GM19463 (cell line): Measurements from ENCODE around the gene CRYGD.
"Not testable (repeated sequence)": the region's sequence is repeated elsewhere in the genome, so short reads cannot be mapped to it uniquely, and the experiment has no call there.

Source experiments
- ATAC-seq: cut with Tn5 transposase; IDR thresholded peaks from one replicate; pipeline ENCODE4 v1.9.1; 2021; ENCODE audit warnings: mild to moderate bottlenecking, moderate library complexity; ENCODE audit not compliant: unreplicated experiment

Gene CRYGD

DNA sequence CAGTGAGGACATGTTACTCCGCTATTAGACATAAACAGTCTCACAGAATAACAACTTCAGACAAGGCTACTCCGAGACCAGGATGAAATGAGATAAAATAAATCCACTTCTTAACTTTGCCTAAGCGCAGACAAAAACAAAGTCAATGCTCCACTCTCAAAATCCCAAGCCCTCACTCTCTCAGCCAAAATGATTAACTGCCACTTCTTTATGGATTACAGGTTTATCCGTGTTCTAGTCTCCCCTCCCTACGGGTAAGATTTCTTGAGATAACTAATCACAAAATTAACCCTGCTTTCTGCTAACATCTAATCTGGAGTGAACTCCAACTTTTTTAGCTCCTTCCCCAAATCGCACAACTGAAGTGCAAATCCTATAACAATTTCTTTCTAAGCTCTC is 6.4 kb upstream of the CRYGD start:
- no peak for ATAC-seq

GRCh38 chr2:208129744-208130711 is 5.7 kb upstream of the CRYGD start, which contains the start of gene CRYGC:
TSS of gene CRYGC (minus strand) at chr2:208129828. CDS start at chr2:208129792, 36 bp downstream.
- no peak for ATAC-seq

GRCh38 chr2:208128136-208128535 is 3.8 kb upstream of the CRYGD start:
- no peak for ATAC-seq

DNA sequence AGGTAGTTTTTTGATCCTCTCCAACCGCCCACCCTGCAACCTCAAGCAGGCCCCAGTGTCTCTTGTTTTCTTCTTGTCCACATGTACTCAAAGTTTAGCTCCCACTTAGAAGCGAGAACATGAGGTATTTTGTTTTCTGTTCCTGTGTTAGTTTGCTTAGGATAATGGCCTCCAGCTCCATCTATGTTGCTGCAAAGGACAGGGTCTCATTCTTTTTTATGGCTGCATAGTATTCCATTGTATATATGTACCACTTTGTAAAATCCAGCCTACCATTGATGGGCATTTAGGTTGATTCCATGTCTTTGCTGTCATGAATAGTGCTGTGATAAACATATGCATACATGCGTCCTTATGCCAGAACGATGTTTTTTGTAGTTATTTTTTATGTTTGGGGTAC is 2.8 kb upstream of the CRYGD start:
- no peak for ATAC-seq

GRCh38 chr2:208125251-208125650 is 927 bp upstream of the CRYGD start:
- ATAC-seq: no peak

- ATAC-seq: no peak
These were observed 2.1 kb downstream of the CRYGD start for GRCh38 chr2:208122248-208122647.

- ATAC-seq: no peak
These were observed 5.4 kb downstream of the CRYGD start for GRCh38 chr2:208118918-208119317.

DNA sequence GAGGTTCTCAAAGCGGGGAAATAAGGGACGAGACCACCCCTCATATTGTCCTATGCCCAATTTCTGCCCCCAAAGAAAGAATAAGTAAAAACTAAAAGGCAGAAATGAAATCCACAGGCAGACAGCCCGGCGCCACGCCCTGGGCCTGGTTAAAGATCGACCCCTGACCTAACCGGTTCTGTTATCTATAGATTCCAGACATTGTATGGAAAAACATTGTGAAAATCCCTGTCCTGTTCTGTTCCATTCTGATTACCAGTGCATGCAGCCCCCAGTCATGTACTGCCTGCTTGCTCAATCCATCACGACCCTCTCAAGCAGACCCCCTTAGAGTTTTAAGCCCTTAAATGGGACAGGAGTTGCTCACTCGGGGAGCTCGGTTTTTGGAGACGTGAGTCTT is 6.9 kb downstream of the CRYGD start:
- not testable (repeated sequence) for ATAC-seq

DNA sequence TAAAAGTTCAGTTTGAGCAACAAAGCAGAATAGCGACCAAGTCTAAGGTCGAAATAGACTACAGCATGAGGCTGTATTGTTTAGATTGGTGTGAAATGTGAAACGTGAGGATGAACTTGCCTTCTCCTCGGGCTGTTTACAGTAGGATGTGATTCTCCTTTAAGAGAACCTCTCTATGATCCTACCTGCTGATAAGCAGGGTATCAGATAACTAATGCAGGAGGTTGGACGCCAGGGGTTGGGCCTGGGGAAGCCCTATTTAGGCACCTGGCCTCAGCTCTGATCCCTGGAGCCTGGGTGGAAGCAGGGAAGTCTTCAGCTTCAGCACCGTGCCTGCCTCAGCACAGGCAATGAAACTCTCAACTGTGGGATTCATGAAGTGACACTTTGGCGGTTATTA is 11.4 kb downstream of the CRYGD start:
- no peak for ATAC-seq

DNA sequence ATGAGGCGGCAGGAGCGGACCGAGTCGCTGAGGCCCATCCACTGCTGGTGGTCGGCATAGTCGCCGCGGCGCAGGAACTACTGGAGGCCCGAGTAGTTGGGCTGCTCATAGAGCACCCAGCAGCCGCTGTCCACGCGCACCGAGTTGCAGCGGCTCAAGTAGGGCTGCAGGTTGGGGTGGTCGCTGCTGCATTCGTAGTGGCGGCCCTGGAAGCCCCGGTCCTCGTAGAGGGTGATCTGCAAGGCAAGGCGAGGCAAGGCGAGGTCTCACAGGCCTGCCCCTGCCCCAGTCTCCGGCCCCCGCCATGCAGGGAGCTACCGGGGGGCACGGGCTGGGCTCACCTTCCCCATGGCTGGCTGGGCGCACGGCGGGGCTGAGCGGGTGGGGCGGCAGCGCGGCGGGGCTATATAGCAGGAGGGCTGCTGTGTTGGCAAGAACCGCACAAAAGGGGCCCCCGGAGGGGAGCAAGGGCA is 12.0 kb downstream of the CRYGD start:
- not testable (repeated sequence) for ATAC-seq

GRCh38 chr2:208103616-208104015 is 20.7 kb downstream of the CRYGD start:
- no peak for ATAC-seq

GRCh38 chr2:208101716-208102631 is 22.4 kb downstream of the CRYGD start:
- ATAC-seq: no peak

DNA sequence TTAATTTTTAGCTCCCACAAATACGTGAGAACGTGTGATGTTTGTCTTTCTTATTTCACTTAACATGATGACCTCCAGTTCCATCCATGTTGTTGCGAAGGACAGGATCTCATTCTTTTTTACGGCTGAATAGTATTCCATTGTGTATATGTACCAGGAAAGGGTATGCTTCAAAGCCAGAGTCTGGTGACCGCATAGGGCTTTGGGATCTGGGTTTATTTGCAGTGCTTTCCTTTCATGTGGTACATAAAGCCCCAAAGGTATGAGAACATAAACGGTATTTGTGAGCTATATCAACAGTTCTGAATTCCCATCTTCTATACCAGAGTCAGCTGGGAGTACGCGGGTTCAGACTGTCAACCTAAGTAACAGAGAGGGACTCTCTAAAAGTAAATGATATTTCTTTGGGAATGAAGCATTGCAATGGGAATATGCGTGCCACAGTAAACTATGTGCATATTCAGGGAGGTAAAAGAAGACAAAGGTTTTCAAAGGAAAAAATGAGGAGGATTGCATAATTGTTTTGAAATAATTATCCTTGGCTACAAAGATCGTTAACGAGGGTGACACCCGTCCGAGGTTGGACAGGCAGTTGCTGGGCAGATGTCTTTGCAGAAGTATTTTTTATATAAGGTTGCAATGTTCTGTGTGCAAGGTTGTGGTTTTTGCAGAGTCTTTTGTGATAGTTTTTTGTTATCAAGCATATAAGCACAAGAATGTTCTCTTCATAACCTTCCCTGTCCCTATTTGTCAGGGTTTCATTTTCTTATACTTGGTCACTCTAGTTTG is 24.4 kb downstream of the CRYGD start:
- ATAC-seq: no peak

GRCh38 chr2:208098701-208099100 is 25.6 kb downstream of the CRYGD start:
- not testable (repeated sequence) for ATAC-seq

DNA sequence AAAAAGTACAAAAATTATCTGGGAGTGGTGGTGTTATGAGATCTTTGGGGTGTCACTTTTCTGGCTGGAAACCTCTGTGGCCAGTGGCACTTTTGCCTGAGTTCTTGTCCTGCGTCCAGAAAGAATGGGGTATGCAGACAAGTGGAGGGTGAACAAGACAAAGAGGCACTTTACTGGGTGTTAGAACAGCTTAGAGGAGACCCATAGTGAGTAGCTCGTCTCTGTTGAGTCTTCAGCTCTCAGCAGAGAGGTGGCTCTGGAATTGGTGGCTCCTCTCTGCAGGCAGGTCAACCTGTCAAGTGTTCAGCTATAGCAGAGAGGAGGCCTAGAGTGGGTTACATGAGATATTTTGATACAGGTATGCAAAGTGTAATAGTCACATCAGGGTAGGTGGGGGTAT is 26.1 kb downstream of the CRYGD start:
- ATAC-seq: no peak

- no peak for ATAC-seq
These were observed 26.5 kb downstream of the CRYGD start for GRCh38 chr2:208097801-208098200.

GRCh38 chr2:208097313-208097712 is 27.0 kb downstream of the CRYGD start:
- no peak for ATAC-seq

DNA sequence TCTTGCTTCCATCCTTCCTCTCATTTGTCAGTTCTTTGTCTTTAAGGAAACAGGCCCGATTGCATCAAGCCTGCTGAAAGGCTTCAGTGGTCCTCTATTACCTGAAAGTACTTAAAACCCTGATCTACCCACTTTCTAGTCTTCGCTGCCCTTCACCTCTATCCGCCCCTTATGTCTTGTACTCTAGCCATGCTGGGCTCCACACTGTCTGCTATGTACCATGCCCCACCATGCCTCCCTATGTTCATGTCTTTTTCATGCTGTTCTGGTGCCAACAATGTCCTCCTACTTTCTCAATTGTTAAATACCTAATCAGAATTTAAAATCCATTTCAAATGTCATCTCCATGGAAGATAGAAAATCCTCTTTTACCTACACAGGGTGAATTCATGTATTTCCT is 28.2 kb downstream of the CRYGD start:
- no peak for ATAC-seq

DNA sequence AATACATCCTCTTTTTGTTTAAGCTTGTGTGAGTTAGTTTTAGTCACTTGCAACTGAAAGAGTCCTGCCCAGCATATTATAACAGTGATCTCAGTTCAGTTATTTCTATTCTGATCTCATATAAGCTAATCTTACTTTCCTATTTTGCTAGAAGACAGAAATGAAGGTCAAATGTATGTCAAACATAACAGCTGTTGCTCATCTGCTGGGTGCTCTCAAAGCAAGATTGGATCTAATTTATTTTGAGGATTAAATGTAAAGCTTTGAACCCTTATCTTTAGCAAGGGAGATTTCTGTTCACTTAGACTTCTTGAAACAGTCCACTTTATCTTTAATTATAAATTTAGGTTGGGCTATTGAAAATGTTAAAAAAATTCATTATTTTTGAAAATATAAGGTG is 31.2 kb downstream of the CRYGD start:
- ATAC-seq: no peak

DNA sequence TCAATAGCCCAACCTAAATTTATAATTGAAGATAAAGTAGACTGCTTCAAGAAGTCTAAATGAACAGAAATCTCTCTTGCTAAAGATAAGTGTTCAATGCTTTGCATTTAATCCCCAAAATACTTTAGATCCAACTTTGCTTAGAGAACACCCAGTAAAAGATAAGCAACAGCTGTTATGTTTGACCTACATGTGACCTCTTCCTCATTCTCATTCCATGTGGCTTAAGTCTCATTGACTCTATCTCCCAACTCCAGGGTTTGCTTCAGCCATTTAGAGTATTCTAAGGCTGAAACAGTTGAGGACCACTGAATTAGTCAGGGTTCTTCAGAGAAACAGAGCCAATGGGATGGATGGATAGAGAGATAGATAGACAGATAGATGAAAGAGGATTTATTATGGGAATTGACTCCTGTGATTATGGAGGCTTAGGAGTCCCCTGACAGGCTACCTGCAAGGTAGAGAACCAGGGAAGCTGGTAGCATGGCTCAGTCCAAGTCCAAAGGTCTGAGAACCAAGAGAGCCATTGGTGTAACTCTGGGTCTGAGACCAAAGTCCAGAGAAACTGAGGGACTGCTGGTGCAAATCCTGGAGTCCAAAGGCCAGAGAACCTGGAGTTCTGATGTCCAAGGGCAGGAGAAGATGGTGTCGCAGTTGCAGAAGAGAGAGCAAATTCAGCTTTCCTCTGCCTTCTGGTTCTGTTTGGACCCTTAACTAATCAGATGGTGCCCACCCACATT is 32.1 kb downstream of the CRYGD start:
- ATAC-seq: no peak
